Hepatocyte (in vitro differentiated cells): ENCODE data around the gene S1PR2.

ENCODE experiments used
- EZH2 ChIP-seq: fragments of 200-600 bp; sonication (generic); IDR thresholded peaks from 2 replicates; pipeline ENCODE4 v1.6.1; 2016; ENCODE audit warnings: antibody characterized with exemption, mild to moderate bottlenecking, borderline replicate concordance
- EZH2phosphoT487 ChIP-seq: fragments of 200-600 bp; sonication (generic); IDR thresholded peaks from one replicate; pipeline ENCODE4 v1.6.1; 2018; ENCODE audit warnings: antibody characterized with exemption, mild to moderate bottlenecking, low read depth, moderate library complexity; ENCODE audit not compliant: unreplicated experiment, severe bottlenecking
- TF ChIP-seq, protein P1 (sequence below): fragments of 200-600 bp; sonication (generic); IDR thresholded peaks from 2 replicates; pipeline ENCODE4 v1.5.1; 2016; ENCODE audit warnings: antibody characterized with exemption, mild to moderate bottlenecking; ENCODE audit not compliant: poor library complexity

GRCh38 chr19:10205636-10206035 is 25.5 kb downstream of the S1PR2 start:
- TF ChIP-seq, protein P1, sequence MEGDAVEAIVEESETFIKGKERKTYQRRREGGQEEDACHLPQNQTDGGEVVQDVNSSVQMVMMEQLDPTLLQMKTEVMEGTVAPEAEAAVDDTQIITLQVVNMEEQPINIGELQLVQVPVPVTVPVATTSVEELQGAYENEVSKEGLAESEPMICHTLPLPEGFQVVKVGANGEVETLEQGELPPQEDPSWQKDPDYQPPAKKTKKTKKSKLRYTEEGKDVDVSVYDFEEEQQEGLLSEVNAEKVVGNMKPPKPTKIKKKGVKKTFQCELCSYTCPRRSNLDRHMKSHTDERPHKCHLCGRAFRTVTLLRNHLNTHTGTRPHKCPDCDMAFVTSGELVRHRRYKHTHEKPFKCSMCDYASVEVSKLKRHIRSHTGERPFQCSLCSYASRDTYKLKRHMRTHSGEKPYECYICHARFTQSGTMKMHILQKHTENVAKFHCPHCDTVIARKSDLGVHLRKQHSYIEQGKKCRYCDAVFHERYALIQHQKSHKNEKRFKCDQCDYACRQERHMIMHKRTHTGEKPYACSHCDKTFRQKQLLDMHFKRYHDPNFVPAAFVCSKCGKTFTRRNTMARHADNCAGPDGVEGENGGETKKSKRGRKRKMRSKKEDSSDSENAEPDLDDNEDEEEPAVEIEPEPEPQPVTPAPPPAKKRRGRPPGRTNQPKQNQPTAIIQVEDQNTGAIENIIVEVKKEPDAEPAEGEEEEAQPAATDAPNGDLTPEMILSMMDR, result no peak
- TF ChIP-seq EZH2 (no peak), EZH2phosphoT487 (no peak)
